Keratinocyte (primary cell): ENCODE measurements around the gene TUSC2. TPM values are rescaled to one million over a fixed set of nuclear protein-coding genes. Genes with fewer than 3 reads are reported as not detected.

ENCODE experiments used
- DNase-seq: peaks from one replicate; pipeline ENCODE4 v3.0.0-alpha.2; 2011; ENCODE audit warnings: low read depth, missing footprints, low spot score
- FAIRE-seq: peaks from 2 replicates; lab custom pipeline; 2011; peaks lifted over from hg19 to GRCh38; lab: Jason Lieb, UNC
- H2AFZ ChIP-seq: 2 replicates; pipeline ENCODE4 v1.6.0; 2012; ENCODE audit warnings: low read length, control low read depth, inconsistent platforms; ENCODE audit not compliant: control insufficient read depth
- H3K27ac ChIP-seq: 2 replicates; pipeline ENCODE4 v1.5.1; 2011; ENCODE audit warnings: low read length; ENCODE audit not compliant: control insufficient read depth, insufficient read depth
- H3K27me3 ChIP-seq: 3 replicates; pipeline ENCODE4 v1.6.0; 2011; ENCODE audit warnings: low read length; ENCODE audit not compliant: control insufficient read depth, insufficient read depth; ENCODE audit errors: extremely low read depth
- H3K36me3 ChIP-seq, 2 experiments: 2 replicates in 1 of 2; 3 replicates in 1 of 2; pipeline ENCODE4 v1.5.1; 2011; ENCODE audit warnings: low read length in 2 of 2, mild to moderate bottlenecking in 1 of 2; ENCODE audit not compliant: control insufficient read depth in 2 of 2, insufficient read depth in 2 of 2; ENCODE audit errors: extremely low read depth in 1 of 2
- H3K4me1 ChIP-seq: 3 replicates; pipeline ENCODE4 v1.5.1; 2011; ENCODE audit warnings: low read length; ENCODE audit not compliant: control insufficient read depth, insufficient read depth; ENCODE audit errors: extremely low read depth
- H3K4me2 ChIP-seq: 3 replicates; pipeline ENCODE4 v1.6.0; 2011; ENCODE audit warnings: low read depth, low read length; ENCODE audit not compliant: control insufficient read depth, insufficient read depth; ENCODE audit errors: extremely low read depth
- H3K4me3 ChIP-seq, 3 experiments: fragments of 200-600 bp in 1 of 3; sonication (generic) in 1 of 3; 2 replicates in 2 of 3; 3 replicates in 1 of 3; pipeline ENCODE4 v1.5.1; 2011 to 2016; ENCODE audit warnings: low read length in 3 of 3, mild to moderate bottlenecking in 3 of 3, control low read depth in 2 of 3, inconsistent platforms in 1 of 3, low read depth in 1 of 3, mixed read lengths in 1 of 3, mixed run types in 1 of 3, moderate library complexity in 1 of 3; ENCODE audit not compliant: control insufficient read depth in 2 of 3, insufficient read depth in 2 of 3; ENCODE audit errors: extremely low read depth in 1 of 3
- H3K79me2 ChIP-seq: 2 replicates; pipeline ENCODE4 v1.6.0; 2012; ENCODE audit warnings: low read length; ENCODE audit not compliant: control insufficient read depth, insufficient read depth
- H3K9ac ChIP-seq: 3 replicates; pipeline ENCODE4 v1.6.0; 2011; ENCODE audit warnings: low read length; ENCODE audit not compliant: control insufficient read depth, insufficient read depth; ENCODE audit errors: extremely low read depth
- H3K9me1 ChIP-seq: 3 replicates; pipeline ENCODE4 v1.6.0; 2011; ENCODE audit warnings: low read length; ENCODE audit not compliant: control insufficient read depth, insufficient read depth; ENCODE audit errors: extremely low read depth
- H3K9me3 ChIP-seq: 2 replicates; pipeline ENCODE4 v1.5.1; 2012; ENCODE audit warnings: low read depth, low read length; ENCODE audit not compliant: control insufficient read depth
- H4K20me1 ChIP-seq: 3 replicates; pipeline ENCODE4 v1.6.0; 2011; ENCODE audit warnings: low read length; ENCODE audit not compliant: control insufficient read depth, insufficient read depth; ENCODE audit errors: extremely low read depth
- EZH2 ChIP-seq: IDR thresholded peaks from one replicate; pipeline ENCODE4 v1.6.1; 2012; ENCODE audit warnings: inconsistent platforms, mild to moderate bottlenecking, low read length, moderate library complexity
- dilution Hi-C: fragments of 300-500 bp; cut with MboI; formaldehyde crosslinking; loops from one replicate; pipeline ENCODE4 v1.7.0; 2020; ENCODE audit warnings: low sequenced_read_pairs; ENCODE audit not compliant: extremely low pct_ligation_motif_present
- polyA plus RNA-seq, 5 experiments: library from polyadenylated mRNA; depleted of rRNA in 3 of 5; stranded (reverse) in 3 of 5; stranded (forward) in 1 of 5; unstranded in 1 of 5; fragments of >200 nt; gene quantifications; 1 replicate in 1 of 5; 2 replicates in 3 of 5; 3 replicates in 1 of 5; pipeline versions ENCODE4 v1.2.1 to v1.2.3, GENCODE V29; 2011 to 2012; ENCODE audit warnings: missing spikeins in 2 of 5, low read depth in 1 of 5, low replicate concordance in 1 of 5
- TF ChIP-seq, protein P1 (sequence below), 3 experiments: IDR thresholded peaks in 1 of 3; conservative IDR thresholded peaks in 1 of 3; optimal IDR thresholded peaks in 1 of 3; 2 replicates in 2 of 3; 3 replicates in 1 of 3; pipeline versions ENCODE3 to v1.5.1; 2011; ENCODE audit warnings: low read length in 3 of 3, mild to moderate bottlenecking in 3 of 3, moderate library complexity in 2 of 3, control low read depth in 1 of 3, inconsistent platforms in 1 of 3; ENCODE audit not compliant: insufficient read depth in 2 of 3; ENCODE audit errors: extremely low read depth in 1 of 3

The TUSC2 gene
- polyA plus RNA-seq, 1 donor (not counting 4 experiments of a cell fraction or from before 2014, with no cell fraction given) = 30.5 TPM

DNA sequence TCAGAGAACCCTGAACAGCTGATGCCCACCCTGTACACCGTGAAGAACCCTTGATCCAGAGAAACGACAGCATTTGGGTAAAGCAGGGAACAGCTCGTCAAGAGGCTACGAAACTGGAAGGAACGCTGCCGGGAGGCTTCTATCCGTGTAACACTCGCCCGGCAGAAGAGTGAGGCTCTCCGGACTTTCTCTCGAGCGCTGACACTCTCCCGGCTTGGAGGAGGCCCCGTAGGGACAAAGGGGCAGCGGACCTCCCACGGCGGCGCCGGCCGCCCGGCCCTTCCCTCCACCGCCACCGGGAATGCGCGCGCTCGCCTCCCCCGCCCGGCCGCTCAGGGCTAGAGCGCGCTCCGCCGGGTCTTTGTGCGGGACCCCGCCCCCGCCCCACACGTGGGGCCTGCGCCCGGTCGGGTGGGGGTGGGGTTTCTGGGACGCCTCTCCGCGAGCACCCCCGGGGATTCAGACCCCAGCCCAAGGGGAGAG lies 7.1 kb downstream of the TUSC2 start:
- peak overlapping the region; percentile 33 for H2AFZ ChIP-seq
- H3K27ac ChIP-seq = peak overlapping the region; percentile 99
- H3K79me2 ChIP-seq = peaks cover 33% of the 10 kb centered on the region
- peak overlapping the region; percentile 98 for H3K9ac ChIP-seq
- TF ChIP-seq, protein P1, sequence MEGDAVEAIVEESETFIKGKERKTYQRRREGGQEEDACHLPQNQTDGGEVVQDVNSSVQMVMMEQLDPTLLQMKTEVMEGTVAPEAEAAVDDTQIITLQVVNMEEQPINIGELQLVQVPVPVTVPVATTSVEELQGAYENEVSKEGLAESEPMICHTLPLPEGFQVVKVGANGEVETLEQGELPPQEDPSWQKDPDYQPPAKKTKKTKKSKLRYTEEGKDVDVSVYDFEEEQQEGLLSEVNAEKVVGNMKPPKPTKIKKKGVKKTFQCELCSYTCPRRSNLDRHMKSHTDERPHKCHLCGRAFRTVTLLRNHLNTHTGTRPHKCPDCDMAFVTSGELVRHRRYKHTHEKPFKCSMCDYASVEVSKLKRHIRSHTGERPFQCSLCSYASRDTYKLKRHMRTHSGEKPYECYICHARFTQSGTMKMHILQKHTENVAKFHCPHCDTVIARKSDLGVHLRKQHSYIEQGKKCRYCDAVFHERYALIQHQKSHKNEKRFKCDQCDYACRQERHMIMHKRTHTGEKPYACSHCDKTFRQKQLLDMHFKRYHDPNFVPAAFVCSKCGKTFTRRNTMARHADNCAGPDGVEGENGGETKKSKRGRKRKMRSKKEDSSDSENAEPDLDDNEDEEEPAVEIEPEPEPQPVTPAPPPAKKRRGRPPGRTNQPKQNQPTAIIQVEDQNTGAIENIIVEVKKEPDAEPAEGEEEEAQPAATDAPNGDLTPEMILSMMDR (optimal IDR thresholded peaks at IDR 0.05 in 1 of 3, IDR thresholded peaks at IDR 0.05 in 1 of 3, conservative IDR thresholded peaks at IDR 0.05 in 1 of 3; ENCODE audit: extremely low read depth in 1 of 3, insufficient read depth in 2 of 3, low read length in 3 of 3) = no peak
- TF ChIP-seq EZH2 = no peak
- H3K4me2 ChIP-seq = peak overlapping the region; percentile 99
- H3K9me3 ChIP-seq = no peaks in the 10 kb centered on the region
- no peak for DNase-seq
- H4K20me1 ChIP-seq = no peaks in the 10 kb centered on the region
- peaks cover 18 to 36% of the 10 kb centered on the region in 2 experiments for H3K36me3 ChIP-seq
- peak overlapping the region; percentile 52 to 89 (median 84) for H3K4me3 ChIP-seq
- H3K9me1 ChIP-seq = peaks cover 3% of the 10 kb centered on the region
- no peak for FAIRE-seq
- peaks cover 45% of the 10 kb centered on the region for H3K4me1 ChIP-seq
- H3K27me3 ChIP-seq = no peaks in the 10 kb centered on the region
- dilution Hi-C loops = no loop called here

DNA sequence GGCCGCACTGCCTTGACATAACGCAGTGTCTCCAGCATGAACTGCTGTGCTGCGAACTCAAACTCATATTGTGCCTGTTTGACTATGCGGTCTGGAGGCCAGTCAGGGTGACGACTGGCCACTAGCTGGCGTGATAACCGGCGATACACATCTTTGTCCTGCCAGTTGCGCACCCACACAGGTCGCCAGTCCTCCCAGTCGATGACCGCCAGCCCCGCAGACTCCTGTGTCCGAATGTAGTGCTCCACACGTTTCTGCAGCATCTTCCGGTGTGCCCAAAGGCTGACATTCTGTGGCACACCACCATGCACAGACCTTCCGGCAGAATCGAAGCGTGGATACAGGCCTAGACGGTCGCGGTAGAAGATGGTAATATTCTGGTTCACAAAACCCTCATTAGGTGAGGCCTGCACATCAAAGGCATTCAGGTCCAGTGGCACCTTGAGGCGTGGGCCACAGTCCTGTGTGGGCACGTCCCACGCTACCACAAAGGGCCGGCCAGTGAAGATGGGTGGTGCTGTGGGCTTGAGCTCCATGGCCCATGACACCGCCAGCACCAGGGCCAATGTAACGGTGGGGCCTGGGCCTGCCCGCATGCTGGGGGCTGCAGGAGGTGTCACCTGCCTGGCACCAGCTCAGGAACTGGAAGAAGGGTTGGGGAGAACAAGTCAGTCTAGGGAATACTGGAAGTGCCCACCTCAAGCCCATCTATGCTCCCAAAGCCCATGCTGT lies 8.0 kb downstream of the TUSC2 start:
- no peaks in the 10 kb centered on the region for H3K9me3 ChIP-seq
- peaks cover 15 to 34% of the 10 kb centered on the region in 2 experiments for H3K36me3 ChIP-seq
- H3K79me2 ChIP-seq = peaks cover 35% of the 10 kb centered on the region
- peak overlapping the region; percentile 52 to 89 (median 84) for H3K4me3 ChIP-seq
- FAIRE-seq (no peak), DNase-seq (no peak)
- peak overlapping the region; percentile 98 for H3K9ac ChIP-seq
- H3K4me2 ChIP-seq = peak overlapping the region; percentile 99
- H2AFZ ChIP-seq = no peak overlapping the region
- peaks cover 45% of the 10 kb centered on the region for H3K4me1 ChIP-seq
- peaks cover 7% of the 10 kb centered on the region for H3K9me1 ChIP-seq
- peak overlapping the region; percentile 99 for H3K27ac ChIP-seq
- no peak for TF ChIP-seq EZH2
- TF ChIP-seq, protein P1 (optimal IDR thresholded peaks at IDR 0.05 in 1 of 3, IDR thresholded peaks at IDR 0.05 in 1 of 3, conservative IDR thresholded peaks at IDR 0.05 in 1 of 3; ENCODE audit: extremely low read depth in 1 of 3, insufficient read depth in 2 of 3, low read length in 3 of 3) = no peak
- no peaks in the 10 kb centered on the region for H4K20me1 ChIP-seq
- no peaks in the 10 kb centered on the region for H3K27me3 ChIP-seq
- dilution Hi-C loops = no loop called here
